ENCODE results near the gene NMD3.
"Not testable (repeated sequence)": the region's sequence is repeated elsewhere in the genome, so short reads cannot be mapped to it uniquely, and the experiment has no call there.

Gene NMD3

DNA sequence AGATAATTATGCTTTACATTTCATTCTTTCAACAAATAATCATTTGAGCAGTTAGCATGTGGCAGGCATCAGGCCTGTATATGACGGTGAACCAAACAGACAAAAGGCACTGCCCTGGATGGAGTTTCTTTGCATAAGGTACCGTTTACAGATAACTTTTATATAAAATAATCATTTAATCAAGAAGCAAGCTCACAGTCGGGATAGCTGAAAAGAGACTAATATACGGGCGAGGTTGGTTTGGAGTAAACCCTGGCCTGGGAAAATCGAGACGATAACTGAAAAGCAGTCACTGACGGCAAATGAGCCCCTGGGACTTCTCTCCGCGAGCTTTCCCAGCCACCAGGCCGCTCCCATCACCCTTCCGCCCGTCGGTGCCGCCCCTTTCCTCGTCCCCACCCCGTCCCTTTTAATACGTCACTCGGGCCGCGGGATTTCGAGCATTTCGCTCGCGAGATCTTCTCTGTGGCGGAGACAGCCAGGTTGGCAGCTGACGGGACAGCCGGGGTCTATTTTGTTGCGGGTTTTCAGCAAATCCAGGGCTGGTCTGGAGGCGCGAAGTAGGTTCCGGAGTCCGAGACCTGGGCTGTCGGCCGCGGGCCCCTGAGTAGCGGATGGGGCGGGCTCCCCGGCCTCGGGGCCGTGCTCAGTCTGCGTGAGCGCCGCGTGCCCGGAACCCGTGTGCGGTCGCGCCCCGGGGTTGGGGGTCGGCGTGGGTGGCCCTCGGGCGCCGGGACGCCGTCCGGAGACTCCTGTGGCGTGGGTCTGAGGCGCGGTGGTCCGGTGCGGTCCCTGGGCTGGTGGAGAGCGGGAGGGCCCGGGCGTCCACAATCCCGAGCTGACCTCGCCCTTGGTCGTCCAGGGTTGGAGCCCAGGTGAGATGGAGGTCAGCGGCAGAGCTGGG lies at the start of gene NMD3:
Gene NMD3 (plus strand): TSS at position 462 of the 904 bp plus-strand sequence. CDS start 703 bp downstream, outside the sequence.
- H3K4me3 ChIP-seq (ENCODE audit: low read depth, low read length): peak within 1 kb of the TSS; percentile 78

GRCh38 chr3:161171639-161172552 lies 49.2 kb upstream of the NMD3 start:
- no peak overlapping the region for H3K4me3 ChIP-seq (ENCODE audit: low read depth, low read length)

DNA sequence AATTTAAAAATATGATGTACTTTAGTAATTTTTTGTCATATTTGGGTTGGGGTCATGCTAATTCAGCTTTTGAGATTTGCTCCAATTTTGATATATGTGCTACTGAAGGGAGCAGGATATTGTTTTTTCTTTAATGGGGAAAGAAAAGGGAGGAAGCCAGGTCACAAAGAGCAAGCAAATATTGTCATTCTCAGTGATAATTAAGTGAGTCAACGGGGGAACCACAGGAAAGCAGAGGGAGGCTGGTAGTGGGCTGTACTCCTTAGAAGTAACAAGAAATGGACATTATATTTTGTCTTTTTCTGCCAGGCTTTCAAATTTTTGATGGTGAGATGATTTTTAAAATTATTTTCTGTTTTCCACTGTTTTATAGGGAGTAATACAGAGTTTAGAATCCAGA lies 45.6 kb upstream of the NMD3 start:
- no peak overlapping the region for H3K4me3 ChIP-seq (ENCODE audit: low read depth, low read length)

GRCh38 chr3:161177991-161178390 lies 43.1 kb upstream of the NMD3 start:
- no peak overlapping the region for H3K4me3 ChIP-seq (ENCODE audit: low read depth, low read length)

- not testable (repeated sequence) for H3K4me3 ChIP-seq (ENCODE audit: low read depth, low read length)
These were observed 39.7 kb upstream of the NMD3 start for GRCh38 chr3:161181371-161181770.

GRCh38 chr3:161187046-161187445 lies 34.1 kb upstream of the NMD3 start:
- no peak overlapping the region for H3K4me3 ChIP-seq (ENCODE audit: low read depth, low read length)

DNA sequence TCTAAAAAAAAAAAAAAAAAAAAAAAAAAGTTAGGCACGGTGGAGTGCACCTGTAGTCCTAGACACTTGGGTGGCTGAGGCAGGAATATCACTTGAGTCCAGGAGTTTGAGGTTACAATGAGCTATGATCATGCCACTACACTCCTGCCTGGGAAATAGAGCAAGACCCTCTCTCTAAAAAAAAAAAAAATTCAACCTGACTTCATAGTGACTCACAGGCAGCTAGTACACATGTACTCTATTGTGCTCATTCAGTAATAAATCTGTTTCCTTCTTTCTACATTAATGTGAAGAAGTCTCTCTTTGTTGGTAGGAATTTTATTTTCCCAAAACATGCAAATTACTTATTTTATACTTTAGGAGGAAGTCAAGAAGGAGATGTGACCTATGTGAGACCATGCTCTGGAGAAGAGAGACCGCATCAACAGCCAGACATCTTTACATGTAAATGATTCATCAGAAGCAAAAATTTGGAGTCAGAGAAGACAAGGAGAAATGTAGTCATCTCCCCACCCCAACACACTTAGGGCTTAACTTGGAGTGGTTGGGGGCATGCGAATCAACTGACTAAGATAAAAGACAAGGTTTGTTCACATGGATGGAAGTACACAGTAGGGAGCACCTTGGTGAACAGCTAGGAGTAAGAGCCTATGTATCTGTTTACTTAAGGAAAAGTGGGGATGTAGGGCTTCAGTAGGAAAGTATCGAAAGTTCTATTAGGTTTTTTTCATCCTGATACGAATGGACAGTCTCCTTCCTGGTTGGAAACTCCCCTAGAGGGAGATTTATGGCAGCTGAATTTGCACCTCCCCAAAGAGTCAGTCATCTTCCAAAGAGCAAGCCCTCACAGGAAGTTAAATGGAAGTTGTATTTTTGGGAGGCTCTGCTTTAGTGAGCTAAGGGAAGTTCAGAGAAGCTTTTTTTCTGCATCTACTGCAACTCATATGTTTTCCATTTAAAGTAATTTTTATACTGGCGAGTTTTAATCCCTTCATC lies 23.0 kb upstream of the NMD3 start:
- H3K4me3 ChIP-seq (ENCODE audit: low read depth, low read length): no peak overlapping the region

DNA sequence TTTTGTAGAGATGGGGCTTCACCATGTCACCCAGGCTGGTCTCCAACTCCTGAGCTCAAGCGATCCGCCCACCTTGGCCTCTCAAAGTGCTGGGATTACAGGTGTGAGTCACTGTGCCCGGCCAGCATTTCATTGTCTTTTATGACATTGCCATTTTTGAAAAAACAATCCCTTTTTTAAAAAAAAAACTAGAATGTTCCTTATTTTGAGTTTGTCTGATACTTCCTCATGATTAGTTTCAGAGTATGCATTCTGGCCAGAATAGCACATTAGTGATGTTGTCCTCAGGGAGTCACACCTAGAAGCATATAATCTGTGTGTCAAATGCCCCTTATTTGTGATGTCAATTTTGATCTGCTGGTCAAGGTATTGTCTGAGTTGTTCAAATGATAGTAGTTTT lies 21.2 kb upstream of the NMD3 start:
- no peak overlapping the region for H3K4me3 ChIP-seq (ENCODE audit: low read depth, low read length)

DNA sequence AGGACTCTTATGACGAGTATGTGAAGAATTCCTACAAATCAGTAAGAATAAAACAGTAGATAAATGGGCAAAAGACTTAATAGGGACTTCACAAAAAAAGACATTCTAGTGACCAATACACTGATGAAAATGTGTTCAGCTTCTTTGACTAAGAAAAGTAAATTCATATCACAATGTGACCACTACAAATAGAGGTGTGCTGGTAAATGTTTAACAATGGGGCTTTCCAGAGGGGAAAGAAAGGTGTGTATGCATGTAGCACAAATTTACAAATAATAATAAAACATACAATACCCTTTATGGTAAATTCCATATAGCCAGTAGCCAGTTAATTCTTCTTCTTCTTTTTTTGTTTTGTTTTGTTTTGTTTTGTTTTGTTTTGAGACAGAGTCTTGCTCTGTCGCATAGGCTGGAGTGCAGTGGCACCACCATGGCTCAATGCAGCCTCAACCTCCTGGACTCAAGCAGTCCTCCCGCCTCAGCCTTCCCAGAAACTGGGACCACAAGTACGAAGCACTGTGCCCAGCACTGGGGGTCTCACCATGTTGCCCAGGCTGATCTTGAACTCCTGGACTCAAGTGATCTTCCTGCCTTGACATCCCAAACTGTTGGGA lies 17.5 kb upstream of the NMD3 start:
- no peak overlapping the region for H3K4me3 ChIP-seq (ENCODE audit: low read depth, low read length)

DNA sequence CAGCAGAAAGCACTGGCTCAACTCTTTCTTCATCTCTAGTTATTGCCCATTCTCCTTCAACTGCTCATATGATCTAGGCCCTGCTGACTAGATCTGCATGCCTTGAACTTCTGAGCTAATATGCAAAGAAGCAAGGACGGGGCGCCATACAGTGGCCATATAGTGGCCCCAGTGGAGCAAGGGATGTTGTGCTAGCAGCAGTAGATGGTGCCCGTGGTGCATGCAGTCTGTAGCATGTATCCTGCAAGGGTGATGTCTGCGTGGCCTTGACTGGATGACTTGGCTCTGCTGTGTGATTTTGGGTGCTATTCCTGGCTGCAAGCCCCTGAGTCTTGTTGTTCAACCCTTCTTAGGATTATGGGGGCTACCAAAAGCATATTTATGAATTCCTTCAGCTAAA lies 12.2 kb upstream of the NMD3 start:
- H3K4me3 ChIP-seq (ENCODE audit: low read depth, low read length): no peak overlapping the region

DNA sequence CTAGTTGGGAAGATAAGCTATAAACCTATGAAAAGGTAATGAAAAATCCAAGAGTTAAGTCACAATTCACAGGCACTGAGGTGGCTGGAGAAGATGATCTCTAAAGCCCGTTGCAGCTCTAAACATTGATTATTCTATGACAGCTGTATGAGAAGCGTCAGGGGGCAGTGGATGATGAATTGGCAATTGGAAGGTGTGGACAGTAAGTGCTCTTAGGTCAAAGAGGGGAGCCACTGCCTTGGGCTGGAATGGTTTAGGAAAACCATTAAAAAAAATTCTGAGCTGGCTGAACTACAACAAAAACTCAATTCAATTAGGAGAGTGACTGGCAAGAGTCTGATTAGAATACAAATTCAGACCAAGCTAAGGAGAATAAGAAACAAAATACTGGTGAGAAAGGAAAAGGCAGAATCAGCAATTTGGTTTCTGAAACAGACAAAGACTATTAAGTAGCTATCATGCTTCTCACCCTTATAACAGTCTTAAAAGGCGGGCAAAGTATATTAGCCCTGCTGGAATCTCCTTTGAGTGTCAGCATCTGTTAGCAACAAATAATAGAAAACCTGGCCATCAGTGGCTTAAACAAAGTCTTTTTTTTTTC lies 8.8 kb upstream of the NMD3 start:
- H3K4me3 ChIP-seq (ENCODE audit: low read depth, low read length): no peak overlapping the region

- H3K4me3 ChIP-seq (ENCODE audit: low read depth, low read length): no peak overlapping the region
These were observed 8.2 kb upstream of the NMD3 start for GRCh38 chr3:161212906-161213305.

- H3K4me3 ChIP-seq (ENCODE audit: low read depth, low read length): no peak overlapping the region
These were observed 7.5 kb upstream of the NMD3 start for GRCh38 chr3:161213644-161214043.

DNA sequence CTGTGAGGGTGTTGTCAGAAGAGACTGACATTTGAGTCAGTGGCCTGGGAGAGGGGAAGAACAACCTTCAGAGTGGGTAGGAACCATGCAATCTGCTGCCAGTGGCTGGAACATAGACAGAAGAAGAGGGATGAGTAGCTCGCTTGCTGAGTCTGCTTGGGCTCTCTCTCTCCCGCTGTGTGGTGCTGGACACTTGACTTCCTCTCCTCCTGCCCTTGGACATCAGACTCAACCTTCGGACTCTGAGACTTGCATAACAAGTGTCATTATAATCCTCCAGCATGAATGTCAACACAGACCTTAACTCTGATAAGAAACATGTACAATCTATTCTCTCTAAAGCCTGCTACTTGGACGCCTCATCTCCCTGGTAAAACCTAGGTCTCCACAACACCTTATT lies 5.9 kb upstream of the NMD3 start:
- no peak overlapping the region for H3K4me3 ChIP-seq (ENCODE audit: low read depth, low read length)

DNA sequence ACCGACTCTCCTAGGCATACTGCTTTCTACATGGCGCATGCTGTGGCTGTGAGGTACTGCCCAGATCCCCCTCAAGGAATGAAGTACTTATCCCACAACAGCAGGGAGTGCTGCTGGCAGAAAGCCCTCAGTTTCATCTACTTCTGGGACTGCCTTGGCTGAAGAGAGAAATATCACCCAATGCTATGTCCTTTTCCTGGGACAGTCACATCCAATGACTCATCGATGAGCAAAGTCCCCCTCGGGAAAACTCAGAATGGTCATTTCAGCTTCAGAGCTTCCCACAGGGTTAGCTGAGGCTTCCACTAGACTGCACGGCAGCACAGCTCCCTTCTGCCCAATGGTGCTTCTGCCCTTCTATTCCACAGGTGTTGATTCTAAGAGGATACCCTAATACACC lies 3.6 kb upstream of the NMD3 start:
- no peak overlapping the region for H3K4me3 ChIP-seq (ENCODE audit: low read depth, low read length)

GRCh38 chr3:161219495-161219894 lies 1.6 kb upstream of the NMD3 start:
- no peak overlapping the region for H3K4me3 ChIP-seq (ENCODE audit: low read depth, low read length)

GRCh38 chr3:161221806-161222600 lies 892 bp downstream of the NMD3 start:
- H3K4me3 ChIP-seq (ENCODE audit: low read depth, low read length): peak overlapping the region; percentile 78

DNA sequence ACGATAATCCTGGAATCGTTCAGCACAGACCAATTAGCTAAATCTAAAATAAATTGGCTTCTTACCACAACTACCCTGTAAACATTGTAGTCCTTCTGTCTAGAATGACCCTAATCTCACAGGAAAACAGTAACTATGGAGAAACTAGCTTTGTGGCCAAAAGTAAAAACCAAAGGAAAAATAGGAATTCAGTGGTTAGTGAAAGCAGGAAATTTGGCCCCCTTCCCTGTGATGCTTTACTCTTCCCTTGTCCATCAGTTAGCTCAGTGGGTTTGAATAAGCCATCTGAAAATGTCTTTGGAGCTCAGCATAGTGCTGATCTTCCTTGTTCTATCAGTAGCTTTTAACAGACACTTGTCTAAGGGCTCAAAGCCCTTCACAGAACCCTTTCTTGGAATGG lies 1.6 kb downstream of the NMD3 start:
- no peak overlapping the region for H3K4me3 ChIP-seq (ENCODE audit: low read depth, low read length)

DNA sequence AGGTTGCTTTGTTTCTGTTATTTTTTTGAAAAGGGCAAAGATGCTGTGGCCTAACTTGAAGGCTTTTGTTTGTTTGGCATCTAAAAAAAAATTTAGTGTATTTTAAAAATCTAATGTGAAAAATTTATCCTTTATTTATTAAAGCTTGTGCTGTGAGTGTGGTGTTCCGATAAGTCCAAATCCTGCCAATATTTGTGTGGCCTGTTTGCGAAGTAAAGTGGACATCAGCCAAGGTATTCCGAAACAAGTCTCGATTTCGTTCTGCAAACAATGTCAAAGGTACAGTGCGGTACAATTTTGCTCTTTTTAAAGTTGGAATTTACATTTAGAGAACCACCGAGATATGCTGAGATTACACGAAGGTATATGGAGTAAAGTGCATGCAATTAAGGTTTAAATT lies 3.7 kb downstream of the NMD3 start:
- H3K4me3 ChIP-seq (ENCODE audit: low read depth, low read length): no peak overlapping the region
